ENCODE data around the gene EFCAB9.
"Not testable (repeated sequence)": the region's sequence is repeated elsewhere in the genome, so short reads cannot be mapped to it uniquely, and the experiment has no call there.

- not testable (repeated sequence) for TF ChIP-seq CTCF (conservative IDR thresholded peaks at IDR 0.05; ENCODE audit: low read length); EZH2phosphoT487 (IDR thresholded peaks at IDR 0.05; ENCODE audit: borderline replicate concordance, low read depth, low read length)
Measured at GRCh38 chr5:172155101-172155500, 38.9 kb upstream of the EFCAB9 start.

All from OCI-LY7 (cell line).